ENCODE results near the gene SLC1A4.

SLC1A4 gene

GRCh38 chr2:65046633-65047407 is 57.6 kb downstream of the SLC1A4 start:
- no peak for TF ChIP-seq CTCF (IDR thresholded peaks at IDR 0.05; ENCODE audit: low read depth, low read length)
- DNase-seq (ENCODE audit: low read depth in 2 of 2) = peak in 1 of 2 donors; percentile 30
- H3K4me3 ChIP-seq (replicated peaks in 1 of 2; ENCODE audit: low read depth in 2 of 2, low read length in 2 of 2) = no peak overlapping the region

- no peak for DNase-seq (ENCODE audit: low read depth in 2 of 2)
- H3K4me3 ChIP-seq (replicated peaks in 1 of 2; ENCODE audit: low read depth in 2 of 2, low read length in 2 of 2) = no peak overlapping the region
- TF ChIP-seq CTCF (IDR thresholded peaks at IDR 0.05; ENCODE audit: low read depth, low read length) = no peak
Measured at GRCh38 chr2:65049010-65049639, 59.9 kb downstream of the SLC1A4 start.

DNA sequence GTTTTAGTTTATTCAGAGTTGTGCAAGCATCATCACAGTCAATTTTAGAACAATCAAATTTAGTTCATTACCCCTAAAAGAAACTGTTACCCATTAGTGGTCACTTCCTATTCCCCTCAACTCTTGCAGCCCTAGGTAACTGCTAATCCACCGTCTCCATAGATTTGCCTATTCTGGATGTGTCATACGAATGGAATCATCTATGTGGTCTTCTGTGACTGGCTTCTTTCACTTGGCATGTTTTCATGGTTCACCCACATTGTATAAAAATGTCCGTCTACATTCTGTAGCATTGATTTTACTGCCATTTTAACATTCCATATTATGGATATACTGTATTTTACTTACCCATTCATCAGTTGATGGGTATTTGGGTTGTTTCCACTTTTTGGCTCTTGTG is 61.7 kb downstream of the SLC1A4 start:
- DNase-seq (ENCODE audit: low read depth in 2 of 2) = no peak
- no peak overlapping the region for H3K4me3 ChIP-seq (replicated peaks in 1 of 2; ENCODE audit: low read depth in 2 of 2, low read length in 2 of 2)
- no peak for TF ChIP-seq CTCF (IDR thresholded peaks at IDR 0.05; ENCODE audit: low read depth, low read length)

DNA sequence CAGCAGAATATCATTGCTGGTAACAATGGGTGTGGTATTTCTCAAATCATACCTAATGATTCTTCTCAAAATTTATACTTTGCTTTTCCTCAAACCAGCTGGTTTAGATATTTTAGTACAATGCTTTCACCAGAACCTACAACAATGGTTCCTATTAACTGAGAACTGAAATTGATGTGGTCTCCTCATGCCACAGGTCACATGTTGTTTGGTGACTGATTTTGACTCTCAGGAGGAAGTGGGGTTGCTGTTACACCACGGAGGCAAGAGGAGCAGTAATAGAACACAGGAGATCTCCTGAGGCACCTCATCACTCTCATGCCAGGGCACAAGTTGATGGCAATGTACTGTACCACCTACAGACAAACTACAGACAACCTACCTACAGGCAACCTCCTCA is 64.0 kb downstream of the SLC1A4 start:
- DNase-seq (ENCODE audit: low read depth in 2 of 2) = no peak
- no peak overlapping the region for H3K4me3 ChIP-seq (replicated peaks in 1 of 2; ENCODE audit: low read depth in 2 of 2, low read length in 2 of 2)
- no peak for TF ChIP-seq CTCF (IDR thresholded peaks at IDR 0.05; ENCODE audit: low read depth, low read length)

GRCh38 chr2:65054749-65055421 is 65.7 kb downstream of the SLC1A4 start:
- TF ChIP-seq CTCF (IDR thresholded peaks at IDR 0.05; ENCODE audit: low read depth, low read length) = no peak
- DNase-seq (ENCODE audit: low read depth in 2 of 2) = no peak
- no peak overlapping the region for H3K4me3 ChIP-seq (replicated peaks in 1 of 2; ENCODE audit: low read depth in 2 of 2, low read length in 2 of 2)

DNA sequence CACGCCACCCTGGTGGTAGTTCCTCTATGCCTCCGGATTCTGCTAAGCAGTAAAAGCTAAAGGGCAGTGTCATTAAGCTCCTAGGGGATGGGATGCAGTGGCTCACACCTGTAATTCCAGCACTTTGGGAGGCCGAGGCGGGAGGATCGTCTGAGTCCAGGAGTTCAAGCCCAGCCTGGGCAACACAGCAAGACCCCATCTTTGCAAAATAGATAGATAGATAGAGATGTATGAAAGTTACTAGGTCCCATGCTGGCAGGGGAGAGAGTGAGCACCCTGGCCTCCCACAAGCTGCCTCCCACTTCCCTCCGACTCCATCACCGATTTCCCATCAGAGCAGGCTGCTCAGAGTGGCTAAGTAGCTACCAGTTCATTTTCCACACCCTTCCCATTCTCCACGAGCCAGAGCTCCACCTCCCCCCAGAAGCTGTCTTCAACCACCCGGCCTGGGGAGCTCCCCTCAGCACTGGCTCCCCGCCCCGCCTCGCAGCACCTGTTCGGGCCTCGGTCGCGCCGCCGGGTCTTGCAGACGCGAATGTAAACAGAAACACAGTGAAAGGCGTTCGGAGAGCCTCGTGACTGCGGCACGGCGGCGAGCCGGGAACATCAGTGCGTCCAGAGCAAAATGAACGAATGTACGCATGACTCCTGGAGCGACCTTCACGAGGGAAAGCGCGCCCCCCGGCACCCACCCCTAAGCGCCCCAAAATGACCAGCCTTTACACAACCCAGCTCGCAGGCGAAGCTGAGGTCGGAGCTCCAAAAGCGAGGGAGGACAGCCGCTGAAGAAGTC is 66.4 kb downstream of the SLC1A4 start:
- peak overlapping the region; percentile 74 to 76 for H3K4me3 ChIP-seq (replicated peaks in 1 of 2; ENCODE audit: low read depth in 2 of 2, low read length in 2 of 2)
- no peak for TF ChIP-seq CTCF (IDR thresholded peaks at IDR 0.05; ENCODE audit: low read depth, low read length)
- no peak for DNase-seq (ENCODE audit: low read depth in 2 of 2)

Data from cardiac fibroblast (primary cell).